ENCODE data around the gene ANAPC7. TPM values are rescaled to one million over a fixed set of nuclear protein-coding genes. Genes with fewer than 3 reads are reported as not detected.

Gene ANAPC7
- polyA plus RNA-seq, 1 of the 3 experiments (the other 2 are of a cell fraction): 58.9 TPM

DNA sequence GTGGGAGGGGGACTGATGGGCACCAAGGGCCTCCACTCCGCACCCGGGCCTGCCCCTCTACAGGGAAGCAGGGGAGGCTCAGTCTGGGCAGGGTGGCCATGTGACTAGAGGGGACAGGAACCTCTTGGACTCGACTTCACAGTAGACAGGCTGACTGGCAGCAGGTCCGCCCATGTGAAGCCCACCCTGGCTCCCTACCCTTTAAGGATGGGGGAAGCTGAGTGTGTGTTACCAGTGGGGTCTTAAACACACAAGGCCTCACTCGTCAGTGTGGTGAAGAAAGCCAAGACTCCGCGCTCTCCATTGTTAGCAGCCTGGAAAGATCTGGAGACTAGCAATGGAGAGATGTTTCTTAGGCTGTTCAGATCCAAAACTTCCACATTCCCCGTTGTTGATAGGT, 52.4 kb downstream of the ANAPC7 start:
- no peaks in the 10 kb centered on the region for H3K9me2 ChIP-seq
- H3K27me3 ChIP-seq (ENCODE audit: insufficient read depth): no peaks in the 10 kb centered on the region
- ChIA-PET POLR2A (no interaction called here), CTCF (interaction anchor here (0.9 to 1.3 kb wide), 2 partner anchors 8 to 251 kb away, joined by 3 read pairs; no protein-coding TSS in a partner anchor)
- DNase-seq: no peak
- H3K27ac ChIP-seq (ENCODE audit: low read depth in 2 of 2, low read length in 1 of 2): no peak overlapping the region
- peaks cover 34% of the 10 kb centered on the region for H3F3A ChIP-seq (replicated peaks; ENCODE audit: insufficient read depth)
- H3K4me1 ChIP-seq (ENCODE audit: control insufficient read depth in 1 of 2, insufficient read depth in 2 of 2, low read depth in 1 of 2, low read length in 1 of 2): no peaks in the 10 kb centered on the region; a peak in 1 of 4 replicates
- H3K79me2 ChIP-seq (ENCODE audit: insufficient read depth): no peaks in the 10 kb centered on the region
- 98% methylated on average over 8 of the region's 8 CpGs for WGBS (ENCODE audit: low lambda C conversion rate)
- no peaks in the 10 kb centered on the region for H4K20me1 ChIP-seq (ENCODE audit: insufficient read depth)
- H3K4me2 ChIP-seq: no peak overlapping the region
- H3K36me3 ChIP-seq (replicated peaks in 1 of 2; ENCODE audit: control insufficient read depth in 1 of 2, insufficient read depth in 2 of 2, low read length in 1 of 2): peaks cover 45 to 52% of the 10 kb centered on the region in 2 experiments
- no peak overlapping the region for H3K9ac ChIP-seq
- no peak for TF ChIP-seq MEF2A (IDR thresholded peaks at IDR 0.05; ENCODE audit: borderline replicate concordance, low read depth)
- TF ChIP-seq, protein P1, sequence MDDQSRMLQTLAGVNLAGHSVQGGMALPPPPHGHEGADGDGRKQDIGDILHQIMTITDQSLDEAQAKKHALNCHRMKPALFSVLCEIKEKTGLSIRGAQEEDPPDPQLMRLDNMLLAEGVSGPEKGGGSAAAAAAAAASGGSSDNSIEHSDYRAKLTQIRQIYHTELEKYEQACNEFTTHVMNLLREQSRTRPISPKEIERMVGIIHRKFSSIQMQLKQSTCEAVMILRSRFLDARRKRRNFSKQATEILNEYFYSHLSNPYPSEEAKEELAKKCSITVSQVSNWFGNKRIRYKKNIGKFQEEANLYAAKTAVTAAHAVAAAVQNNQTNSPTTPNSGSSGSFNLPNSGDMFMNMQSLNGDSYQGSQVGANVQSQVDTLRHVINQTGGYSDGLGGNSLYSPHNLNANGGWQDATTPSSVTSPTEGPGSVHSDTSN (IDR thresholded peaks at IDR 0.05): no peak
- TF ChIP-seq SIN3A (IDR thresholded peaks at IDR 0.05; ENCODE audit: borderline replicate concordance, low read depth, low read length): no peak
- TF ChIP-seq FOSL2 (IDR thresholded peaks at IDR 0.05; ENCODE audit: borderline replicate concordance, low read depth): no peak
- no peak for TF ChIP-seq RXRA (IDR thresholded peaks at IDR 0.05; ENCODE audit: borderline replicate concordance, low read depth)
- no peak for TF ChIP-seq ELF1 (IDR thresholded peaks at IDR 0.05)
- TF ChIP-seq, protein P2, sequence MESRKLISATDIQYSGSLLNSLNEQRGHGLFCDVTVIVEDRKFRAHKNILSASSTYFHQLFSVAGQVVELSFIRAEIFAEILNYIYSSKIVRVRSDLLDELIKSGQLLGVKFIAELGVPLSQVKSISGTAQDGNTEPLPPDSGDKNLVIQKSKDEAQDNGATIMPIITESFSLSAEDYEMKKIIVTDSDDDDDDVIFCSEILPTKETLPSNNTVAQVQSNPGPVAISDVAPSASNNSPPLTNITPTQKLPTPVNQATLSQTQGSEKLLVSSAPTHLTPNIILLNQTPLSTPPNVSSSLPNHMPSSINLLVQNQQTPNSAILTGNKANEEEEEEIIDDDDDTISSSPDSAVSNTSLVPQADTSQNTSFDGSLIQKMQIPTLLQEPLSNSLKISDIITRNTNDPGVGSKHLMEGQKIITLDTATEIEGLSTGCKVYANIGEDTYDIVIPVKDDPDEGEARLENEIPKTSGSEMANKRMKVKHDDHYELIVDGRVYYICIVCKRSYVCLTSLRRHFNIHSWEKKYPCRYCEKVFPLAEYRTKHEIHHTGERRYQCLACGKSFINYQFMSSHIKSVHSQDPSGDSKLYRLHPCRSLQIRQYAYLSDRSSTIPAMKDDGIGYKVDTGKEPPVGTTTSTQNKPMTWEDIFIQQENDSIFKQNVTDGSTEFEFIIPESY (IDR thresholded peaks at IDR 0.05; ENCODE audit: borderline replicate concordance, low read depth): no peak
- no peak for TF ChIP-seq GABPA (IDR thresholded peaks at IDR 0.05; ENCODE audit: low read depth)
- TF ChIP-seq CHD2 (IDR thresholded peaks at IDR 0.05; ENCODE audit: low read length, partially characterized antibody): no peak
- no peak for TF ChIP-seq POLR2AphosphoS5 (IDR thresholded peaks at IDR 0.05; ENCODE audit: low read depth, low read length)
- TF ChIP-seq, protein P3, sequence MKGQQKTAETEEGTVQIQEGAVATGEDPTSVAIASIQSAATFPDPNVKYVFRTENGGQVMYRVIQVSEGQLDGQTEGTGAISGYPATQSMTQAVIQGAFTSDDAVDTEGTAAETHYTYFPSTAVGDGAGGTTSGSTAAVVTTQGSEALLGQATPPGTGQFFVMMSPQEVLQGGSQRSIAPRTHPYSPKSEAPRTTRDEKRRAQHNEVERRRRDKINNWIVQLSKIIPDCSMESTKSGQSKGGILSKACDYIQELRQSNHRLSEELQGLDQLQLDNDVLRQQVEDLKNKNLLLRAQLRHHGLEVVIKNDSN (IDR thresholded peaks at IDR 0.05; ENCODE audit: borderline replicate concordance, low read depth): no peak
- TF ChIP-seq FOXM1 (IDR thresholded peaks at IDR 0.05; ENCODE audit: low read depth): no peak
- no peak for TF ChIP-seq SMC3 (IDR thresholded peaks at IDR 0.05; ENCODE audit: low read depth, low read length)
- no peak for TF ChIP-seq MXI1 (IDR thresholded peaks at IDR 0.05; ENCODE audit: low read depth, low read length)
- no peak for TF ChIP-seq TCF12 (IDR thresholded peaks at IDR 0.05)
- no peak overlapping the region for H3K4me3 ChIP-seq (ENCODE audit: low read depth in 2 of 2, low read length in 1 of 2)
- H2AFZ ChIP-seq (ENCODE audit: low read depth): no peak overlapping the region
- H3K9me3 ChIP-seq: no peaks in the 10 kb centered on the region

Measured in SK-N-SH (cell line).